HFF-Myc (cell line): ENCODE data around the gene PKNOX1.
"Not testable (repeated sequence)": the region's sequence is repeated elsewhere in the genome, so short reads cannot be mapped to it uniquely, and the experiment has no call there.

Experiments
- DNase-seq: peaks from one replicate; pipeline ENCODE4 v3.0.0-alpha.2; 2011; ENCODE audit warnings: low read depth; ENCODE audit errors: extremely low read depth
- H3K4me3 ChIP-seq: replicated peaks from 2 replicates; pipeline ENCODE4 v1.5.1; 2011; ENCODE audit warnings: low read depth, mild to moderate bottlenecking, control low read depth, low read length

The PKNOX1 gene

GRCh38 chr21:43072742-43073141 is 98.4 kb downstream of the PKNOX1 start:
- H3K4me3 ChIP-seq, DNase-seq: not testable (repeated sequence)

DNA sequence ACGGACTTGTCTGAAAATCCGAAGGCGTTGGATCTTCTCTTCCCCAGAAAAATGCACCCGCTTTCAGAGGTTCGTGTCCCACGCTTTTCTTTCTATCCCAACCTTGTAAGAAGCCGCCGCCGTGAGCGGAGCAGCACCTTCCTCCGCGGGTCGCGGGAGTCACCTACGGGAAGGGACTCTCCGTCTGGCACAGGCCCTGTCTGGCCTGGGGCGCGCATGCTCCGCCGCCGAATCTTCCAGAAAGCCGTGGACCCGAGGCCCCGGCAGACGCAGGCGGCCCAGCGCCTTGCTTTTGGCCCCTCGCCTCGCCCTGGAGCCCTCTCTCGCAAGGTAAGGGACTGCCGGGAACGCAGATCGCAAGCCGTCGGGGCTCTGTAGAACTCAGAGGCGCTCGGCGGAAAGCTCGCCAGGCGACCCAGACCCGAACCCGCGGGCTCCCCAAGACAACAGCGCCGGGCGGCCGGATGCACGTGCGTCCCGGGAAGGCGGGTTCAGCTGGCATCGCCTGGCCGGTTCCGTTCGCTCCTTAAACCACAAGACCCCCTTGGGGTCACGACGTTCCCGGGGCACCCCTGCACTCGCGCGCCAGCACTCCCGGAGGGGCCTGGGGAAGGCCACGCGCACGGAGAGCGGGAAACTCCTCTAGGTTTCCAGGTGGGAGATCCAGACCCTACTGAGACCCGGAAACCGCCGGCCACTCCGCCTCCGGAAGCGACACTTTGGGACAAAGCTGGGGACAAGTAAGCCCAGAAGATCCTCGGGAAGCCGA is 100.2 kb downstream of the PKNOX1 start:
- not testable (repeated sequence) for DNase-seq, H3K4me3 ChIP-seq

GRCh38 chr21:43075170-43076022 is 101.0 kb downstream of the PKNOX1 start, which contains the start of gene CBS:
Gene CBS, minus strand, starts transcription at chr21:43075835. Its CDS starts 3,642 bp downstream, at chr21:43072193.
- not testable (repeated sequence) for DNase-seq, H3K4me3 ChIP-seq

GRCh38 chr21:43076023-43076637 is 101.8 kb downstream of the PKNOX1 start:
- H3K4me3 ChIP-seq, DNase-seq: not testable (repeated sequence)

DNA sequence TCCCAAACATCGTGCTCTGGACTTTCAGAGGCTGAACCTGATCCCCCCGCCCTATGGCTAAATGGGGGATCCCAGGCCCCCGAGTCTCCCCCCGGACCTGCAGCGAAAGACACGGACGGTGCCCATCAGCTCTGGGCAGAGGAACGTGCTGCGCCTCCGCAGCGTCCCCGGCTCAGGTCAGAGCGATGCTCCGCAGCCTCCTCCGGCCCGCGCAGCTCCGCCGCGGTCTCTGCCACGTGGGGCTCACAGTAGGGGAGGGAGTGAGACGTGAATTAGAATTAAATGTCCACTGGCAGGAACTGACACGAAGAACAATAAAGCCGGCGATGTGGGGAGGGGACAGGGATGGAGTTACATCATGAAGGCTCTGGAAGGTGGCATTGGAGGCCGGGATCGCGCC is 102.3 kb downstream of the PKNOX1 start:
- DNase-seq, H3K4me3 ChIP-seq: not testable (repeated sequence)

GRCh38 chr21:43082587-43083300 is 108.4 kb downstream of the PKNOX1 start:
- not testable (repeated sequence) for DNase-seq, H3K4me3 ChIP-seq
